Uterus (tissue), 2 donors: ENCODE measurements around the gene CA14.
"Not testable (repeated sequence)": the region's sequence is repeated elsewhere in the genome, so short reads cannot be mapped to it uniquely, and the experiment has no call there.

ENCODE experiments used
- POLR2A ChIP-seq, 2 donors: fragments of 450-650 bp; IDR thresholded peaks; one replicate each; pipeline ENCODE4 v1.6.1; 2016; ENCODE audit warnings: antibody characterized with exemption in 2 of 2, mild to moderate bottlenecking in 1 of 2, moderate library complexity in 1 of 2
- TF ChIP-seq, protein P1 (sequence below), 4 experiments: fragments of 200-600 bp in 2 of 4; fragments of 450-650 bp in 2 of 4; sonication (generic) in 2 of 4; IDR thresholded peaks; one replicate each; pipeline ENCODE4 v1.5.1; 2016 to 2019; ENCODE audit warnings: antibody characterized with exemption in 4 of 4, mild to moderate bottlenecking in 2 of 4, moderate library complexity in 1 of 4

DNA sequence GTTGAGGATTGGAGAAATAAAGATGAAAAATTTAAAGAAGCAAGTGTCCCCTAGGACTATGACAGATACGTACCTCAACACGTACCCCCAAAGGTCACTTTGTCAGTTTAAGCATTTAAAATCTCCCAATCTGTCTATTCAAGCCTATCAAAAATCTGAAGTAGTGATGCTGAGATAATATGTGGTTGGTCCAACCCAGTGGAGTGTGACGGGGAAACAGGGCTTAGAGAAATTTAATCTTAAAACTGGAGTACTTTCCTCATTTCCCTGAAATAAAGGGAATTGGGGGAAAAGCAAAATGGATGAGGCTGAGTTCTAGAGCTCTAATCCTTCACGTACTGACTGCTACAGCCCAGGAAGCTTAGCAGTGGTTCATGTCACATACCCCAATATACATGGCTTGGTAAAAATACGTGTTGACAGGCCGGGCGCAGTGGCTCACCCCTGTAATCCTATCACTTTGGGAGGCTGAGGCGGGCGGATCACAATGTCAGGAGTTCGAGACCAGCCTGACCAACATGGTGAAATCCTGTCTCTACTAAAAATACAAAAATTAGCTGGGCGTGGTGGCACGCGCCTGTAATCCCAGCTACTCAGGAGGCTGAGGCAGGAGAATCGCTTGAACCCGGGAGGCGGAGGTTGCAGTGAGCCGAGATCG is 43.3 kb upstream of the CA14 start:
- TF ChIP-seq, protein P1, sequence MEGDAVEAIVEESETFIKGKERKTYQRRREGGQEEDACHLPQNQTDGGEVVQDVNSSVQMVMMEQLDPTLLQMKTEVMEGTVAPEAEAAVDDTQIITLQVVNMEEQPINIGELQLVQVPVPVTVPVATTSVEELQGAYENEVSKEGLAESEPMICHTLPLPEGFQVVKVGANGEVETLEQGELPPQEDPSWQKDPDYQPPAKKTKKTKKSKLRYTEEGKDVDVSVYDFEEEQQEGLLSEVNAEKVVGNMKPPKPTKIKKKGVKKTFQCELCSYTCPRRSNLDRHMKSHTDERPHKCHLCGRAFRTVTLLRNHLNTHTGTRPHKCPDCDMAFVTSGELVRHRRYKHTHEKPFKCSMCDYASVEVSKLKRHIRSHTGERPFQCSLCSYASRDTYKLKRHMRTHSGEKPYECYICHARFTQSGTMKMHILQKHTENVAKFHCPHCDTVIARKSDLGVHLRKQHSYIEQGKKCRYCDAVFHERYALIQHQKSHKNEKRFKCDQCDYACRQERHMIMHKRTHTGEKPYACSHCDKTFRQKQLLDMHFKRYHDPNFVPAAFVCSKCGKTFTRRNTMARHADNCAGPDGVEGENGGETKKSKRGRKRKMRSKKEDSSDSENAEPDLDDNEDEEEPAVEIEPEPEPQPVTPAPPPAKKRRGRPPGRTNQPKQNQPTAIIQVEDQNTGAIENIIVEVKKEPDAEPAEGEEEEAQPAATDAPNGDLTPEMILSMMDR (IDR thresholded peaks at IDR 0.05): not testable (repeated sequence)
- not testable (repeated sequence) for TF ChIP-seq POLR2A (IDR thresholded peaks at IDR 0.05)
